C4-2B (cell line): ENCODE data around the gene WFDC12.

ENCODE experiments used
- H3K27ac ChIP-seq: fragments of 450-650 bp; 2 replicates; pipeline ENCODE4 v1.5.1; 2017
- CTCF ChIP-seq: fragments of 450-650 bp; conservative IDR thresholded peaks from 2 replicates; pipeline ENCODE4 v1.5.1; 2017; ENCODE audit warnings: mild to moderate bottlenecking
- ZFX ChIP-seq: fragments of 450-650 bp; IDR thresholded peaks from 2 replicates; pipeline ENCODE4 v1.6.1; 2017

Gene WFDC12

GRCh38 chr20:45082468-45082867 is 41.8 kb downstream of the WFDC12 start:
- no peak overlapping the region for H3K27ac ChIP-seq
- no peak for TF ChIP-seq ZFX

DNA sequence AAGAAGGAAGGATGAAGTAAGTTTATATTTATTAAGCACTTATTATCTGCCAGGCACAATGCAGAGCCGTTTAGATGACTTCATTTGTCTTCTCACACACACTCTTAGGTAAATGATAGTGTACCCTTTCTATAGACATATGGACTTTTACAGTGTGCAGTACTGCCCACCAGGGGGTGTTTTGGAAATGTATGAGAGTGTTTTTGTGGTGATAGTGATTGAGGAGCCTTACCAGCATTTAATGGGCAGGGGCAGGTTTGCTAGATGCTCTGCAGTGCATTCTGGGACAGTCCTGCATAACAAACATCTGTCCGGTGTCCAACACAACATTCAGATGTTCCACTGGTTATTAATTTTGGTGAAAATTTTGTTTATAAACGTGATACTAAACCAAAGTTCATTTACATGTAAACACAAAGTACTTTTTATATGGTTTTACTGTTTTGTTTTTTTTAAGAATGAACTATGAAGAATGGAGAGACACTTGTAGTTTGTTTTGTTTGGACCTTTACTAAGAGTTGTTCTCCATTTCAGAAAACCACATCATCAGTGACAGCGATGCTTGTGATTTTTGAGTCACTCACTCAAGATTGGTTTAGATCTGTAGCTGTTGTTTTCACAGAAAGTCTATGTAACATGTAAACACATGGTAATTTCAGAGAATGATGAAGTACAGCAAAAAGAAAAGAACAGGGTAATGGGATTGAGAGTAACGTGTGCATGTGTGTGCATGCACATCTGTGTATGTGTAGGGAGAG is 43.2 kb downstream of the WFDC12 start:
- no peak overlapping the region for H3K27ac ChIP-seq
- TF ChIP-seq CTCF (peak; percentile 62), ZFX (no peak)

DNA sequence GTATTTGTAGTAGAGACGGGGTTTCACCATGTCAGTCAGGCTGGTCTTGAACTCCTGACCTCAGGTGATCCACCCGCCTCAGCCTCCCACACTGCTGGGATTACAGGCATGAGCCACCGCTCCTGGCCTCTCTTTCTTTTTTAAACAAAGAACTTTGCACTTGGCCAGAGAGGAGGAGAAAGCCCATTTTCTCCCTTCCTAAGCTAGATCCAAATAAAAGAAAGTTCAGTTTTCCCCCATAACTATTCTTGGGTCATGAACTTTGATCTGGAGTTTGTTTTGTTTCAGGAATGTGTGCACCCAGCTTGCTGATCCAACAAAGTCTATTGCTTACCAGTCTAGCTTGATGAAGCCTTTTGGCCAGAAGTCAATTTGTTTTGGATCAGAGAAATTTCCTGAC is 46.7 kb downstream of the WFDC12 start:
- TF ChIP-seq CTCF: no peak
- TF ChIP-seq ZFX: no peak
- H3K27ac ChIP-seq: peak overlapping the region; percentile 17; the same call in 1 of the 2 replicates
